Measurements from ENCODE around the gene MTM1. TPM values are rescaled to one million over a fixed set of nuclear protein-coding genes. Genes with fewer than 3 reads are reported as not detected.

MTM1 gene
- total RNA-seq, 3 donors from 2014 or later = 14.7 to 17.3 (median 14.7) TPM

DNA sequence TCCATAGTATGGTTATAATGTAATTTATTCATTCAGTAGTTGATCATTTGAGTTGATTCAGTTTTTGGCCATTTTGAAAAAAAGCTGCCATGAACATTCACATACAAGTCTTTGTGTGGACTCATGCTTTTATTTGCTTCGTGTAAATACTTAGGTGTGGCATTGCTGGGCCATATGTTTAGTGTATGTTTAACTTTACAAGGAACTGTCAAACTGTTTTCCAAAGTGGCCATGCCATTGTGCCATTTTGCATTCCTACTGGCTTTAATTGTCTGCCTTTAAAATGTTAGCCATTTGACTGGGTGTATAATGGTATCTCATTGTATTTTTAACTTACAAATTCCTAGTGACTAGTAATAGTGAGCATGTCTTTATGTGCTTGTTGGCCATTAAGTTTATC lies 8.8 kb downstream of the MTM1 start:
- H3K4me1 ChIP-seq = no peaks in the 10 kb centered on the region
- no peak overlapping the region for H3K4me3 ChIP-seq
- H3K27me3 ChIP-seq = peaks cover 0 to 4% of the 10 kb centered on the region in 2 donors
- TF ChIP-seq POLR2AphosphoS5 (IDR thresholded peaks at IDR 0.05) (no peak), POLR2A (IDR thresholded peaks at IDR 0.05) (no peak)
- TF ChIP-seq, protein P1, sequence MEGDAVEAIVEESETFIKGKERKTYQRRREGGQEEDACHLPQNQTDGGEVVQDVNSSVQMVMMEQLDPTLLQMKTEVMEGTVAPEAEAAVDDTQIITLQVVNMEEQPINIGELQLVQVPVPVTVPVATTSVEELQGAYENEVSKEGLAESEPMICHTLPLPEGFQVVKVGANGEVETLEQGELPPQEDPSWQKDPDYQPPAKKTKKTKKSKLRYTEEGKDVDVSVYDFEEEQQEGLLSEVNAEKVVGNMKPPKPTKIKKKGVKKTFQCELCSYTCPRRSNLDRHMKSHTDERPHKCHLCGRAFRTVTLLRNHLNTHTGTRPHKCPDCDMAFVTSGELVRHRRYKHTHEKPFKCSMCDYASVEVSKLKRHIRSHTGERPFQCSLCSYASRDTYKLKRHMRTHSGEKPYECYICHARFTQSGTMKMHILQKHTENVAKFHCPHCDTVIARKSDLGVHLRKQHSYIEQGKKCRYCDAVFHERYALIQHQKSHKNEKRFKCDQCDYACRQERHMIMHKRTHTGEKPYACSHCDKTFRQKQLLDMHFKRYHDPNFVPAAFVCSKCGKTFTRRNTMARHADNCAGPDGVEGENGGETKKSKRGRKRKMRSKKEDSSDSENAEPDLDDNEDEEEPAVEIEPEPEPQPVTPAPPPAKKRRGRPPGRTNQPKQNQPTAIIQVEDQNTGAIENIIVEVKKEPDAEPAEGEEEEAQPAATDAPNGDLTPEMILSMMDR (IDR thresholded peaks at IDR 0.05) = no peak
- H3K36me3 ChIP-seq = no peaks in the 10 kb centered on the region
- DNase-seq (ENCODE audit: low spot score in 2 of 2) = no peak
- intact Hi-C loops (cut with DNase I; ENCODE audit: low total_unique reads) = no loop called here
- H3K27ac ChIP-seq = no peak overlapping the region
- H3K9me3 ChIP-seq = no peaks in the 10 kb centered on the region

DNA sequence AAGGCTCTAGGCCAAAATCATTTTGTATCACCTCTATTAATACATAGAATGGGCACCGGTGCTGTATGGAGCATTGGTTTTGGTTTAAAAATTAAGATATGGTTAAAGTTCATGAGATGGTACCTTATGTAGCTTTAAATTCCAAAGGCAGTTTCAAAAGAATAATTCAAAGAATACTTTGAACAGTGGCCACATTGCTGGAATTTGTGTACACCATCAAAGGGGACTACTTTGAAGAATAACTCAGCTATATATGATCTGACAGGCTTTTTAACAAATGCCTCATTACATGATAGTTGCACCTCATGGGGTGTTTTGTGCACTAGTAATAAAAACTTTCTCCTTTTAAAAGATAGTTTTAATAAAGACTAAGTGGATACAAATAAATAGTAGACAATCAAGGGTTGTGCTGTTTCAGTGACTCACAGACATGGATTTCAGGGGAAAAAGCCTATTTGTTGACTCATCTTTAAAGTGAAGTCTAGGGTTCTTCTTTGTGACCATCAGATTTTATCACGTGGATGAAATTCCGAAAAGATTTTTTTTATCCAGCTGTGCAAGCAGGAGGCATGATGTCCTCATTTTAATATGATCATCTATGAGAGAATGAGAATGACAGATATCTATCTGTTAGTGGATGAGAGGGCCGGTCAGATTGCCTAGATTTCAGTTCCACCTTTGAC lies 12.8 kb downstream of the MTM1 start:
- Histone ChIP-seq H3K9me3 (no peaks in the 10 kb centered on the region), H3K36me3 (no peaks in the 10 kb centered on the region), H3K27me3 (peaks cover 0 to 3% of the 10 kb centered on the region in 2 donors), H3K4me3 (no peak overlapping the region), H3K27ac (no peak overlapping the region), H3K4me1 (no peaks in the 10 kb centered on the region)
- no peak for DNase-seq (ENCODE audit: low spot score in 2 of 2)
- intact Hi-C loops (cut with DNase I; ENCODE audit: low total_unique reads) = loop anchor here (2.0 kb wide), 1 partner anchor 66 kb away; no protein-coding TSS in a partner anchor
- TF ChIP-seq POLR2A (IDR thresholded peaks at IDR 0.05) = no peak
- TF ChIP-seq, protein P1 (IDR thresholded peaks at IDR 0.05) = no peak
- no peak for TF ChIP-seq POLR2AphosphoS5 (IDR thresholded peaks at IDR 0.05)

DNA sequence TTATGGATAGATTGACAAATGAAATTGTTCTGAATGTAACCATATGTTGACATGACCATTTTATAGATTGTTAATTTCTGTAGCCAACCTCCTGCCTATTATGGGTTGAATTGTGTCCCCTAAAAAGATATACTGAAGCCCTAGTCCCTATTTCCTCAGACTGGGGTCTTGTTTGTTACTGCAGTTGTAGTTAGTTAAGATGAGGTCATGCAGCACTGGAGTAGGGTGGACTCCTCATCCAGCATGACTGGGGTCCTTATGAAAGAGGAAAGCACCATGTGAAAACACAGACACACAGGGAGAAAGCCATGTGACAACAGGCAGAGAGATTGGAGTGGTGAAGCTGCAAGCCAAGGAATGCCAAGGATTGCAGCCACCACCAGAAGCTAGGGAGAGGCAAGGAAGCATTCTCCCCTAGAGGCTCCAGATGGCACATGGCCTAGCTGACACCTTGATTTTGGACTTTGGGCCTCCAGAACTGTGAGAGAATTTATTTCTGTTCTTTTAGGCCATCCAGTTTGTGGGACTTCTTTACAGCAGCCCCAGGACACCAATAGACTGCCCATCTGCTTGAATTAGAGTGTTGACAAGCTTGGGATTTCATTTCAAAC lies 14.0 kb downstream of the MTM1 start:
- no peak for DNase-seq (ENCODE audit: low spot score in 2 of 2)
- intact Hi-C loops (cut with DNase I; ENCODE audit: low total_unique reads) = no loop called here
- TF ChIP-seq, protein P1 (IDR thresholded peaks at IDR 0.05) = no peak
- TF ChIP-seq POLR2AphosphoS5 (IDR thresholded peaks at IDR 0.05) (no peak), POLR2A (IDR thresholded peaks at IDR 0.05) (no peak)
- Histone ChIP-seq H3K27me3 (peaks cover 0 to 3% of the 10 kb centered on the region in 2 donors), H3K4me1 (no peaks in the 10 kb centered on the region), H3K4me3 (no peak overlapping the region), H3K27ac (no peak overlapping the region), H3K9me3 (no peaks in the 10 kb centered on the region), H3K36me3 (no peaks in the 10 kb centered on the region)

DNA sequence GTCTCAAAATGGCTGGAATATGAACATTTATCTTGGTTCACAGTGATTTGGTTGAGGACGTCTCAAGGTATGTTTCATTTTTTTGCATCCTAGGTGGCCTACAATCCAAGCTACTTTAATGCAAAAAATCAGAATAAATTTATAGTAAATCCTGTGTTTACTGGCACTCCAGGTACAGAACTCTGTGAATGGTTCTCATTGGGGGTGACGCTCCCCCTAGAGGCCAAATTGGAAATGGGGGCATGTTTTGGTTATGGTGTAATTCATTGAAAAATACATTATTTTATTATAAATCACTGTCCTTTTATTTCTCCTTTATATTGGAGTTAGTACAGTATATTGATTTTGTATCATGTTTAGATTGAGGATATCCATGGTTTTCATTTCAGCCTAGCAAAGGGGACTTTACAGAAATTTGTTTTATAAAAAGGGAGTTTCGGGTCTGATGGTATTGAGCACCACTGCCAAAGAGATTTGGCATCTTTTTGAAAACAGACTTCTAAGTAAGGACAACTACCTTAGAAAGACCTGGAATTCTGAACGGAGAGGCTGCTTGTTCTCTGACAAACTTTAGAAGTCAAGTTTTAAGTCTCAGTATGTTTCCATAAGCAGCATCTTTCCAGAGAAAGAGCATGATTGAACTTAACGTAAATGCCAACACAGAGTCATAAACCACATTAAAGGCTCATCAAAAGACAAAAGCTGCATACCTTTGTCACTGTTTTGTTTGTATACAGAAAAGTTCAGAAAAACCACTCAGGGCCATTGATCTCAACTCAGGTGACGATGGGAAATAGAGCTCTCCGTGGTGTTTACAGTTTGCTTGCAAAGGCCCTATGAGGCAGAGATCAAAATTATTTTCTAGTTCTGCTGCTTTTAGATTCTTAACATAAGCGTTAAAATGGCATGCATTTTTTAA lies 19.4 kb downstream of the MTM1 start:
- Histone ChIP-seq H3K27me3 (no peaks in the 10 kb centered on the region), H3K4me3 (no peak overlapping the region), H3K4me1 (no peaks in the 10 kb centered on the region), H3K27ac (no peak overlapping the region), H3K9me3 (no peaks in the 10 kb centered on the region), H3K36me3 (no peaks in the 10 kb centered on the region)
- no peak for TF ChIP-seq POLR2AphosphoS5 (IDR thresholded peaks at IDR 0.05)
- no peak for TF ChIP-seq POLR2A (IDR thresholded peaks at IDR 0.05)
- TF ChIP-seq, protein P1 (IDR thresholded peaks at IDR 0.05) = peak; percentile 28 to 30 (median 29)
- intact Hi-C loops (cut with DNase I; ENCODE audit: low total_unique reads) = no loop called here
- no peak for DNase-seq (ENCODE audit: low spot score in 2 of 2)
